HL-60 (cell line): Measurements from ENCODE around the gene BCL2L12.

Experiments
- GABPA ChIP-seq: IDR thresholded peaks from 2 replicates; pipeline ENCODE4 v1.6.1; 2012; ENCODE audit warnings: low read depth
- POLR2AphosphoS5 ChIP-seq: IDR thresholded peaks from 2 replicates; pipeline ENCODE4 v1.6.1; 2012; ENCODE audit warnings: low read depth
- SPI1 ChIP-seq: IDR thresholded peaks from 2 replicates; pipeline ENCODE4 v1.6.1; 2012; ENCODE audit warnings: low read depth, mild to moderate bottlenecking, borderline replicate concordance
- TF ChIP-seq, protein P1 (sequence below): IDR thresholded peaks from one replicate; pipeline ENCODE4 v1.5.1; 2011; ENCODE audit warnings: low read length, control low read depth, inconsistent platforms; ENCODE audit not compliant: insufficient read depth
- TF ChIP-seq, protein P2 (sequence below): IDR thresholded peaks from 2 replicates; pipeline ENCODE4 v1.6.1; 2012; ENCODE audit warnings: low read depth; ENCODE audit not compliant: insufficient replicate concordance

GRCh38 chr19:49677231-49677900 is 11.6 kb downstream of the BCL2L12 start, which contains the start of gene PRMT1:
- TF ChIP-seq, protein P1, sequence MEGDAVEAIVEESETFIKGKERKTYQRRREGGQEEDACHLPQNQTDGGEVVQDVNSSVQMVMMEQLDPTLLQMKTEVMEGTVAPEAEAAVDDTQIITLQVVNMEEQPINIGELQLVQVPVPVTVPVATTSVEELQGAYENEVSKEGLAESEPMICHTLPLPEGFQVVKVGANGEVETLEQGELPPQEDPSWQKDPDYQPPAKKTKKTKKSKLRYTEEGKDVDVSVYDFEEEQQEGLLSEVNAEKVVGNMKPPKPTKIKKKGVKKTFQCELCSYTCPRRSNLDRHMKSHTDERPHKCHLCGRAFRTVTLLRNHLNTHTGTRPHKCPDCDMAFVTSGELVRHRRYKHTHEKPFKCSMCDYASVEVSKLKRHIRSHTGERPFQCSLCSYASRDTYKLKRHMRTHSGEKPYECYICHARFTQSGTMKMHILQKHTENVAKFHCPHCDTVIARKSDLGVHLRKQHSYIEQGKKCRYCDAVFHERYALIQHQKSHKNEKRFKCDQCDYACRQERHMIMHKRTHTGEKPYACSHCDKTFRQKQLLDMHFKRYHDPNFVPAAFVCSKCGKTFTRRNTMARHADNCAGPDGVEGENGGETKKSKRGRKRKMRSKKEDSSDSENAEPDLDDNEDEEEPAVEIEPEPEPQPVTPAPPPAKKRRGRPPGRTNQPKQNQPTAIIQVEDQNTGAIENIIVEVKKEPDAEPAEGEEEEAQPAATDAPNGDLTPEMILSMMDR, result no peak
- TF ChIP-seq, protein P2, sequence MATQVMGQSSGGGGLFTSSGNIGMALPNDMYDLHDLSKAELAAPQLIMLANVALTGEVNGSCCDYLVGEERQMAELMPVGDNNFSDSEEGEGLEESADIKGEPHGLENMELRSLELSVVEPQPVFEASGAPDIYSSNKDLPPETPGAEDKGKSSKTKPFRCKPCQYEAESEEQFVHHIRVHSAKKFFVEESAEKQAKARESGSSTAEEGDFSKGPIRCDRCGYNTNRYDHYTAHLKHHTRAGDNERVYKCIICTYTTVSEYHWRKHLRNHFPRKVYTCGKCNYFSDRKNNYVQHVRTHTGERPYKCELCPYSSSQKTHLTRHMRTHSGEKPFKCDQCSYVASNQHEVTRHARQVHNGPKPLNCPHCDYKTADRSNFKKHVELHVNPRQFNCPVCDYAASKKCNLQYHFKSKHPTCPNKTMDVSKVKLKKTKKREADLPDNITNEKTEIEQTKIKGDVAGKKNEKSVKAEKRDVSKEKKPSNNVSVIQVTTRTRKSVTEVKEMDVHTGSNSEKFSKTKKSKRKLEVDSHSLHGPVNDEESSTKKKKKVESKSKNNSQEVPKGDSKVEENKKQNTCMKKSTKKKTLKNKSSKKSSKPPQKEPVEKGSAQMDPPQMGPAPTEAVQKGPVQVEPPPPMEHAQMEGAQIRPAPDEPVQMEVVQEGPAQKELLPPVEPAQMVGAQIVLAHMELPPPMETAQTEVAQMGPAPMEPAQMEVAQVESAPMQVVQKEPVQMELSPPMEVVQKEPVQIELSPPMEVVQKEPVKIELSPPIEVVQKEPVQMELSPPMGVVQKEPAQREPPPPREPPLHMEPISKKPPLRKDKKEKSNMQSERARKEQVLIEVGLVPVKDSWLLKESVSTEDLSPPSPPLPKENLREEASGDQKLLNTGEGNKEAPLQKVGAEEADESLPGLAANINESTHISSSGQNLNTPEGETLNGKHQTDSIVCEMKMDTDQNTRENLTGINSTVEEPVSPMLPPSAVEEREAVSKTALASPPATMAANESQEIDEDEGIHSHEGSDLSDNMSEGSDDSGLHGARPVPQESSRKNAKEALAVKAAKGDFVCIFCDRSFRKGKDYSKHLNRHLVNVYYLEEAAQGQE, result peak; percentile 59
- TF ChIP-seq SPI1, result no peak
- no peak for TF ChIP-seq GABPA
- TF ChIP-seq POLR2AphosphoS5, result peak; percentile 85
